ENCODE data around the gene ZFP28.

The ZFP28 gene

DNA sequence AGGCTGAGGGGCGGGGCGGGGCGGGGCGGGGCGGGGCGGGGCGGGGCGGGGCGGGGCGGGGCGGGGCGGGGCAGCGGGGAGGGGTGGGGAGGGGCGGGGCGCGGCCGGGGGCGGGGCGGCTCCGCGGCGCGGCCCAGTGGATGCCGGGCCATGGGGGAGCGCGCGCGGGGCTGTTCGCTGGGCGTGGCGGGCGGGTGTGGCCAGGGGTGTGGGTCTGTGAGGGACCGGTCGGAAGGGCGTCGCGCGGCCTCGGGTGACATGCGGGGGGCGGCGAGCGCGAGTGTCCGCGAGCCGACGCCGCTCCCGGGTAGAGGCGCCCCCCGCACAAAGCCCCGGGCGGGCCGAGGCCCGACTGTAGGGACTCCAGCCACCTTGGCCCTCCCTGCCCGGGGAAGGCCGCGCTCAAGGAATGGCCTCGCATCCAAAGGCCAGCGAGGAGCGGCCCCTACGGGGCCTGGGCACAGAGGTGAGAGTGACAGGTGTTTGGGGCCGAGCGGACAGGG lies at the start of gene ZFP28:
ZFP28 (plus strand) TSS at position 188 of the 503 bp plus-strand sequence; CDS start at position 259, 71 bp downstream.
- DNase-seq (ENCODE audit: low spot score): no peak

DNA sequence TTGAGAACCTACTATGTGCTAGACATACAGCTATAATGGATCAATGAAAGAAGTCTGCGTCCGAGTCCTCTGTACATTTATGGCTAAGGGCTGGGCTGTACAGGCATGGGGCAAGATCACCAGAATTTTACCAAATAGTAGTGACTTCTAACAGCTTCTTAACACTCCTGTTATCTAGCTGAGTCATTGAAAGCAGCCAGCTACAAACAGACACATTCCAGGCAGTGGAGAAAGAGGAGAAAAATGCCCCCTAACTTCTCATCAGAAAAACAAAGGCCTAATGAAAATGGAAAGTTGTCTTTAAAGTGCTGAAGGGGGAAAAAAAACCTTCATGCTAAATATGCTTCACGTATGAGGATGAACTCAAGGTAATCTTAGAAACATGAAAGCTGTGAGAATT lies 47.3 kb upstream of the ZFP28 start:
- DNase-seq (ENCODE audit: low spot score): no peak

GRCh38 chr19:56504581-56504980 lies 34.2 kb upstream of the ZFP28 start:
- DNase-seq (ENCODE audit: low spot score): no peak

- DNase-seq (ENCODE audit: low spot score): peak; percentile 61
These were observed 31.1 kb upstream of the ZFP28 start, which contains the start of gene ZNF471 for GRCh38 chr19:56507446-56508289. Gene ZNF471, plus strand, starts transcription at chr19:56507855. Its CDS starts 3,717 bp downstream, at chr19:56511572.

DNA sequence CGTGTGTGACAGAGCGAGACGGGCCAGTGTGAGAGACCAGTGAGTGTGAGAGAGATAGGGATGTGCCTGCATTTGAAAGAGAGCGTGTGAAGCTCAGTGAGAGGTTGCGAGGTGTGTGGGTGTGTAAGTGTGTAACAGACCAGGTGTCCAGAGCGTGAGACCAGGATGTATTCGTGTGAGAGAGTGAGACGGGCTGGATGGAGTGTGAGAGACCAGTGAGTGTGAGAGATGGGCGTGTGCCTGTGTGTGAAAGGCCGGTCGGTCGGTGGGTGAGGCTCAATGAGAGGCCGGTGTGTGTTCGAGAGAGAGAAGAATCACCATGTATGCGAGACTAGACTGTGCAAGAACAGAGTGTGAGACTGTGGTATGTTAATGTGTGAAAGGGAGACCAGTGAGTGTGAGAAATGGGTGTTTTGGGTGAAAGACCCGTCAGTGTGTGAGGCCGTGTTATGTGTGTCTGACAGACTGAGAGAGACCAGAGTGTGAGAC lies 30.4 kb upstream of the ZFP28 start:
- DNase-seq (ENCODE audit: low spot score): no peak

GRCh38 chr19:56525214-56525860 lies 13.4 kb upstream of the ZFP28 start:
- DNase-seq (ENCODE audit: low spot score): no peak

DNA sequence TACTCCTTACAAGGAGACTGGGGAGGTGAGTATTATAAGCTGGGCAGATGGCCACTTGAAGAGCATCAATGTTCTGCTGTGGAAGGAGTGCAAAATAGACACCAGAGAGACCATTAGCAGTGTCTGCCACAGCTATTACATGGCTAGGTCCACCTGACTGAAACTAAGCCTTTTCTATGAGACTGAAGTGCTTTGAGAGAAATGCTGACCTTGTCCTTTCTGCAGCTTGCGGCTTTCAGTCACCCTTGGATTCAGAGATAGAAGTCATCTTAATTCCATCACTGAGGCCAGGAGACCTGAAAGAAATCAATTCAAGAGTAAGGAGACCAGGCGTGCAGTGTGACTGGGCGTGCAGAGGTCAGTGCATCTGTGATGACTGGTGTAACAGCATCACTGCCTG lies 1.3 kb upstream of the ZFP28 start:
- DNase-seq (ENCODE audit: low spot score): no peak

GRCh38 chr19:56538254-56538760 lies 441 bp upstream of the ZFP28 start:
- DNase-seq (ENCODE audit: low spot score): peak; percentile 82

- DNase-seq (ENCODE audit: low spot score): no peak
These were observed 5.0 kb downstream of the ZFP28 start for GRCh38 chr19:56543776-56544175.

- DNase-seq (ENCODE audit: low spot score): no peak
These were observed 8.8 kb downstream of the ZFP28 start for GRCh38 chr19:56547535-56547934.

- DNase-seq (ENCODE audit: low spot score): no peak
These were observed 15.6 kb downstream of the ZFP28 start for GRCh38 chr19:56554272-56554869.

GRCh38 chr19:56562766-56563165 lies 24.0 kb downstream of the ZFP28 start:
- DNase-seq (ENCODE audit: low spot score): no peak

- DNase-seq (ENCODE audit: low spot score): peak; percentile 9
These were observed 28.1 kb downstream of the ZFP28 start for GRCh38 chr19:56566904-56567273.

GRCh38 chr19:56567274-56568120 lies 28.7 kb downstream of the ZFP28 start, which contains the start of gene ZNF470:
Gene ZNF470, plus strand, starts transcription at chr19:56567468. Its CDS starts 2,844 bp downstream, at chr19:56570312.
- peak; percentile 89 for DNase-seq (ENCODE audit: low spot score)

DNA sequence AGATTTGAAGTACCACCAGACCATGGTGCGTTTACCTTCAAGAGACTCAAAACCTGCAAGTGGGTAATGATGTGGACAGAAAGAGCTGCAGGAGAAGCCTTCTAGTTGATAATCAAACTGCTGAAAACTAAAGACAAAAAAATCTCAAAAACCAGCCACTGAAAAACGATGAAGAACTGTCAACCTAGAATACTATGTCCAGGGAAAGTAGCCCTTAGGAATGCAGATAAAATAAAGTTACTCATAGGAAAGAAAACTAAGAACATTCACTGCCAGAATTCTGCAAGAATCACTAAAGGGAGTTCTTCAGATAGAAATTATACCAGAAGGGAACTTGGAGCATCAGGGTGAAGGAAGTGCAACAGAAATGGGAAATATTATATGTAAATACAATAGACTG lies 33.8 kb downstream of the ZFP28 start:
- no peak for DNase-seq (ENCODE audit: low spot score)

DNA sequence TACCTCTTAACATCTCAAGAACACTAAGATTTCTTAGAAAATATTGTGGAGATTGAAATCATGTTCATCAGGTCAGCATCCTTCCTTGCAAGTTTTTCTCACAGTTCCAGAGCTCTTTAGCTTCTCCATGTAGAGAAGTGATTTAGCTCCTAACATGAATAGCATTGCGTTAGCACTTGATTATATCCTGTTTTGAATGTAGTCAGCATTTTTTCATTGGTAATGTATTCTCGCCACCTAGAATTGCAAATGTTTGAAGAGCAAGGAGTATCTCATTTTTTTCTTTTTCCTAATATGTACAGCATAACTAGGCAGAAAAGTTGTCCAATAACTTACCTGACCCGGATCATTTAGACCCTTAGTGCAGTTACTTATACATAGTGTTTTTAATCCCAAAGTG lies 35.2 kb downstream of the ZFP28 start:
- DNase-seq (ENCODE audit: low spot score): no peak

DNA sequence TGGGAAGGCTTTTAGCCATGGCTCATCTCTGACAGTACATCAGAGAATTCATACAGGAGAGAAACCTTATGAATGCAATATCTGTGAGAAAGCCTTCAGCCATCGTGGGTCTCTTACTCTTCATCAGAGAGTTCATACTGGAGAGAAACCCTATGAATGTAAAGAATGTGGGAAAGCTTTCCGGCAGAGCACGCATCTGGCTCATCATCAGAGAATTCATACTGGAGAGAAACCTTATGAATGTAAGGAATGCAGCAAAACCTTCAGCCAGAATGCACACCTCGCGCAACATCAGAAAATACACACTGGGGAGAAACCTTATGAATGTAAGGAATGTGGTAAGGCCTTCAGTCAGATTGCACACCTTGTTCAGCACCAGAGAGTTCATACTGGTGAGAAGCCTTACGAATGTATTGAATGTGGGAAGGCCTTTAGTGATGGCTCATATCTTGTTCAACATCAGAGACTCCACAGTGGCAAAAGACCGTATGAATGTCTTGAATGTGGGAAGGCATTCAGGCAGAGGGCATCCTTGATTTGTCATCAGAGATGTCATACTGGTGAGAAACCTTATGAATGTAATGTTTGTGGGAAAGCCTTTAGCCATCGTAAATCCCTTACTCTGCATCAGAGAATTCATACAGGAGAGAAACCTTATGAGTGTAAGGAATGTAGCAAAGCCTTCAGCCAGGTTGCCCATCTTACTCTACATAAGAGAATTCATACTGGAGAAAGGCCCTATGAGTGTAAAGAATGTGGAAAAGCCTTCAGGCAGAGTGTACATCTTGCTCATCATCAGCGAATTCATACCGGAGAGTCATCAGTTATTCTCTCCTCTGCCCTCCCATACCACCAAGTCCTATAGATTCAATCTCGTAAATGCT lies 39.2 kb downstream of the ZFP28 start:
- DNase-seq (ENCODE audit: low spot score): no peak

DNA sequence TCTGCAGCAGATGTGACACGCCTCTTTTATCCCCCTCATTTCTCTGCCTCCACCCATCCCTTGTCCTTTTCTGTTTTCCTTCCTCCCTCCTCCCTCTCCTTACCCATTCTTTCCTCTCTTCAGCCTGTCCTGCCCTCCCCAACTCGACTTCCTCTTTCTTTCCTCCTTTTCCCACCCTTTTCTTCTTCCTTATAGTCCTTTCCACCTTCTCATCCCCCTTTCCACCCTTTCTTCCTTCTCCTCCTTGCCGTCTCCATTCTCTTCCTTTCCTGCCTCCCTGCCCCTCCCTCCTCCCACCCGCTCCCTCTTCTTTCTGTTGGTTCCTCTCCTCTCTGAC lies 55.7 kb downstream of the ZFP28 start:
- DNase-seq (ENCODE audit: low spot score): no peak

DNA sequence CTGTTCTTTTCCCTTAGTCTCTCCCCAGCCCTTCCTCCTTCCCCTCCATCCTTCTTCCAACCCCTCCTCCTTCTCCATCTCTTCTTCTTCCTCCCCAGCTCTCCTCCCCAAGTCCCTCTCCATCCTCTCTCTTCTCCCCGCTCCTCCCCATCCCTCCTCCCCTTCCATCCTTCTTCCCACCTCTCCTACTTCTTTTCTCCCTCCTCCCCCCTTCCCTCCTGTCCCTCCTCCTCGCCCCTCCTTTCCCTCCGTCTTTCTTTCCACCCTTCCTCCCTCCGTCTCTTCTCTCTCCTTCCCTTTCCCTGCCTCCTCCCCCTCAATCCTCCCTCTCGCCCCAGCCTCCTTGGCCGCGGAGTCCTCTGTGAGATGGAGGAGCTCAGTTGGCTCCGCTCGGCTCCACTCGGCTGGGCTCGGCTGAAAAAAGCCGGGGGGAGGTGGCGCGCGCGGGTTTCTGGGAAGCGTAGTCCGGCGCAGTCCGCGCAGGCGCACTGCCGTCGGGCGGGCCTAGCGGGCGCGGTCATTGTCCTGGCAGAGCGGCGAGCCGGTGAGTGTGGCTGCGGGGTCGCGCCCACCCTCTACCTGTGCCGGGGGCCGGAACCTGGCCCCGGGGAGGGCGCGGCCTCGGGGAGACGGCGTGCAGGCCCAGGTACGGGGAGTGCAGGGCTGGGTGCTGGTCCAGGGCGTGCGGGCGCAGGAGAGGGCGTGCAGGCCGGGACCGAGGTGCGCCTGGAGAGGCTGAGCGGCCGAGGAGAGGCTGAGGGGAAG lies 56.2 kb downstream of the ZFP28 start, which contains the start of gene ZNF71:
ZNF71 (plus strand) TSS at position 520 of the 765 bp plus-strand sequence. CDS start 6,257 bp downstream, outside the sequence.
- DNase-seq (ENCODE audit: low spot score): peak; percentile 88

DNA sequence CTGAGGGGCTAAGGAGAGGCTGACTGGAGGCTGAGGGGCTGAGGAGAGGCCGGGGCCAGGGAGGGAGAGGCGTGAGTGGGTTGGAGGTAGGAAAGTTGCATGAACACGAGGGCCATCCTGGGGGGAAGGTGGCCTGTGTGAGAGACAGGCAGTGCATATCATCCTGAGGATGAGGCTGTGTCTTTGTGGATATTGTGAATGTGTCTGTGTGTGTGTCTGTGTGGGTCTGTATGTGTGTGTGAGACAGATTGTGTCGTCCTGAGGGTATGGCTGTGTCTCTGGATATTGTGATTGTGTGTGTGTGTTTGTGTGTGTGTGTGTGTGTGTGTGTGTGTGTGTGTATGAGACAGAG lies 56.8 kb downstream of the ZFP28 start:
- no peak for DNase-seq (ENCODE audit: low spot score)

Data from activated CD4-positive, alpha-beta T cell treated with anti-CD3 and anti-CD28 coated beads, Interleukin-2, Interleukin-4, amounts not matched to agents 100 ng/mL and 50 ng/mL, durations not matched to agents 16 hours and 8 hours (primary cell).